Body of pancreas (tissue), 4 donors: ENCODE data around the gene CTNNA2. TPM values are rescaled to one million over a fixed set of nuclear protein-coding genes. Genes with fewer than 3 reads are reported as not detected.

Experiments
- ATAC-seq: fragments of 150-250 bp; one replicate; pipeline ENCODE4 v1.9.1; 2016
- DNase-seq, 4 donors: peaks; one replicate each; pipeline ENCODE4 v3.0.0-alpha.2; 2019
- H3K27ac ChIP-seq, 4 donors: fragments of 200-600 bp; sonication (generic); 1 replicate in 3 of 4; 2 replicates in 1 of 4; pipeline versions ENCODE4 v1.5.1 to v1.6.1; 2016 to 2019; ENCODE audit warnings: mild to moderate bottlenecking in 1 of 4, mixed read lengths in 1 of 4, moderate library complexity in 1 of 4
- H3K27me3 ChIP-seq, 2 donors: fragments of 200-600 bp; sonication (generic); one replicate each; pipeline ENCODE4 v1.6.0; 2016; ENCODE audit warnings: mild to moderate bottlenecking in 1 of 2
- H3K36me3 ChIP-seq, 2 donors: fragments of 200-600 bp; sonication (generic); replicated peaks in 1 of 2; 2 replicates each; pipeline ENCODE4 v1.5.1; 2016; ENCODE audit warnings: low read depth in 2 of 2; ENCODE audit not compliant: insufficient read depth in 1 of 2
- H3K4me1 ChIP-seq: fragments of 200-600 bp; sonication (generic); one replicate; pipeline ENCODE4 v1.6.0; 2016
- H3K4me3 ChIP-seq, 2 donors: fragments of 200-600 bp; sonication (generic); 1 replicate in 1 of 2; 2 replicates in 1 of 2; pipeline ENCODE4 v1.5.1; 2016 to 2019
- H3K9me3 ChIP-seq, 3 donors: fragments of 200-600 bp; sonication (generic); 1 replicate in 2 of 3; 2 replicates in 1 of 3; pipeline ENCODE4 v1.5.1; 2016
- CTCF ChIP-seq, 7 experiments: fragments of 450-650 bp in 4 of 7; fragments of 200-600 bp in 3 of 7; sonication (generic) in 3 of 7; IDR thresholded peaks; one replicate each; pipeline ENCODE4 v1.5.1; 2016 to 2019; ENCODE audit warnings: antibody characterized with exemption in 7 of 7
- POLR2A ChIP-seq, 3 donors: fragments of 450-650 bp; IDR thresholded peaks; one replicate each; pipeline ENCODE4 v1.6.1; 2016; ENCODE audit warnings: antibody characterized with exemption in 3 of 3, mild to moderate bottlenecking in 2 of 3
- WGBS, 2 donors: methylation state at CpG; one replicate each; pipeline ENCODE4 v1.1.5; 2017; 5-methylcytosine and 5-hydroxymethylcytosine counted together
- intact Hi-C: fragments of 100-400 bp; cut with DNase I; formaldehyde crosslinking; loops from one replicate; pipeline ENCODE4 v1.15.1; 2023
- total RNA-seq, 2 donors: library from RNA; depleted of rRNA; stranded (reverse); fragments of >200 nt; gene quantifications; one replicate each; pipeline ENCODE4 v1.1.0, GENCODE V29; 2016

Gene CTNNA2
- total RNA-seq, 2 donors from 2014 or later: 0.52 to 29.3 TPM

- no peaks in the 10 kb centered on the region for H3K36me3 ChIP-seq
- no peak for DNase-seq
- 36 to 45% methylated on average over 3 of the region's 3 CpGs for WGBS, 2 donors
- intact Hi-C loops: no loop called here
- H3K4me1 ChIP-seq: no peaks in the 10 kb centered on the region
- no peaks in the 10 kb centered on the region for H3K9me3 ChIP-seq
- no peak overlapping the region for H3K27ac ChIP-seq
- no peak for ATAC-seq
- H3K4me3 ChIP-seq: no peak overlapping the region
- no peaks in the 10 kb centered on the region for H3K27me3 ChIP-seq
- TF ChIP-seq CTCF (IDR thresholded peaks at IDR 0.05): no peak
- no peak for TF ChIP-seq POLR2A (IDR thresholded peaks at IDR 0.05)
Measured at GRCh38 chr2:80621656-80622055, 1108.8 kb downstream of the CTNNA2 start.

- no peak for DNase-seq
Measured at GRCh38 chr2:80624062-80624461, 1111.2 kb downstream of the CTNNA2 start.

GRCh38 chr2:80634590-80634989 is 1121.7 kb downstream of the CTNNA2 start:
- no peak for TF ChIP-seq CTCF (IDR thresholded peaks at IDR 0.05)
- no peak for TF ChIP-seq POLR2A (IDR thresholded peaks at IDR 0.05)
- DNase-seq (no peak), ATAC-seq (no peak)
- Histone ChIP-seq H3K36me3 (no peaks in the 10 kb centered on the region), H3K27me3 (no peaks in the 10 kb centered on the region), H3K4me1 (peaks cover 11% of the 10 kb centered on the region), H3K9me3 (no peaks in the 10 kb centered on the region), H3K27ac (no peak overlapping the region), H3K4me3 (no peak overlapping the region)
- 57 to 64% methylated on average over 4 of the region's 4 CpGs for WGBS, 2 donors
- intact Hi-C loops: no loop called here

More at GRCh38 chr2:80624062-80624461, 1111.2 kb downstream of the CTNNA2 start:
- WGBS, 2 donors: 27% methylated on average over 3 of the region's 3 CpGs
- TF ChIP-seq POLR2A (IDR thresholded peaks at IDR 0.05): no peak
- TF ChIP-seq CTCF (IDR thresholded peaks at IDR 0.05): no peak
- no peak overlapping the region for H3K4me3 ChIP-seq
- intact Hi-C loops: no loop called here
- no peak overlapping the region for H3K27ac ChIP-seq
- H3K9me3 ChIP-seq: no peaks in the 10 kb centered on the region
- H3K36me3 ChIP-seq: no peaks in the 10 kb centered on the region
- no peak for ATAC-seq
- H3K4me1 ChIP-seq: no peaks in the 10 kb centered on the region
- no peaks in the 10 kb centered on the region for H3K27me3 ChIP-seq

- no peak for TF ChIP-seq POLR2A (IDR thresholded peaks at IDR 0.05)
- H3K4me3 ChIP-seq: no peak overlapping the region
- 0 to 15% methylated on average over 1 of the region's 1 CpG for WGBS, 2 donors
- no peaks in the 10 kb centered on the region for H3K27me3 ChIP-seq
- intact Hi-C loops: no loop called here
- no peaks in the 10 kb centered on the region for H3K9me3 ChIP-seq
- DNase-seq (peak in 2 of 4 donors; percentile 7 to 11), ATAC-seq (no peak)
- H3K4me1 ChIP-seq: peaks cover 11% of the 10 kb centered on the region
- no peaks in the 10 kb centered on the region for H3K36me3 ChIP-seq
- no peak overlapping the region for H3K27ac ChIP-seq
Measured at GRCh38 chr2:80638783-80639182, 1125.9 kb downstream of the CTNNA2 start.

- TF ChIP-seq CTCF (IDR thresholded peaks at IDR 0.05) (no peak), POLR2A (IDR thresholded peaks at IDR 0.05) (no peak)
- H3K27ac ChIP-seq: no peak overlapping the region
- intact Hi-C loops: no loop called here
- H3K36me3 ChIP-seq: no peaks in the 10 kb centered on the region
- no peaks in the 10 kb centered on the region for H3K27me3 ChIP-seq
- WGBS, 2 donors: 73 to 85% methylated on average over 2 of the region's 2 CpGs
- H3K4me3 ChIP-seq: no peak overlapping the region
- ATAC-seq (no peak), DNase-seq (no peak)
- H3K9me3 ChIP-seq: no peaks in the 10 kb centered on the region
- H3K4me1 ChIP-seq: peaks cover 11% of the 10 kb centered on the region
Measured at GRCh38 chr2:80642465-80642864, 1129.6 kb downstream of the CTNNA2 start.
